ENCODE results near the gene TPM3.
"Not testable (repeated sequence)": the region's sequence is repeated elsewhere in the genome, so short reads cannot be mapped to it uniquely, and the experiment has no call there.

DNA sequence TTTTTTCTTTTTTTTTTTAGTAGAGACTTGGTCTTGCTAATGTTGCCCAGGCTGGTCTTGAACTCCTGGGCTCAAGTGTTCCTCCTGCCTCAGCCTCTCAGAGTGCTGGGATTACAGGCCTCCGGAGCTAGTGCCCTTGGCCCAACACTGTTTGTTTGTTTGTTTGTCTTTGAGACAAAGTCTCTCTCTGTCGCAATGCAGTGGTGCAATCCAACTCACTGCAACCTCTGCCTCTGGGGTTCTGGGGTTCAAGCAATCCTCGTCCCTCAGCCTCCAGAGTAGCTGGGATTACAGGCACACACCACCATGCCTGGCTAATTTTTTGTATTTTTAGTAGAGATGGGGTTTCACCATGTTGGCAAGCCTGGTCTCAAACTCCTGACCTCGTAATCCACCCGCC lies 44.4 kb downstream of the TPM3 start:
- not testable (repeated sequence) for TF ChIP-seq POLR2A (IDR thresholded peaks at IDR 0.05)
- TF ChIP-seq, protein P1, sequence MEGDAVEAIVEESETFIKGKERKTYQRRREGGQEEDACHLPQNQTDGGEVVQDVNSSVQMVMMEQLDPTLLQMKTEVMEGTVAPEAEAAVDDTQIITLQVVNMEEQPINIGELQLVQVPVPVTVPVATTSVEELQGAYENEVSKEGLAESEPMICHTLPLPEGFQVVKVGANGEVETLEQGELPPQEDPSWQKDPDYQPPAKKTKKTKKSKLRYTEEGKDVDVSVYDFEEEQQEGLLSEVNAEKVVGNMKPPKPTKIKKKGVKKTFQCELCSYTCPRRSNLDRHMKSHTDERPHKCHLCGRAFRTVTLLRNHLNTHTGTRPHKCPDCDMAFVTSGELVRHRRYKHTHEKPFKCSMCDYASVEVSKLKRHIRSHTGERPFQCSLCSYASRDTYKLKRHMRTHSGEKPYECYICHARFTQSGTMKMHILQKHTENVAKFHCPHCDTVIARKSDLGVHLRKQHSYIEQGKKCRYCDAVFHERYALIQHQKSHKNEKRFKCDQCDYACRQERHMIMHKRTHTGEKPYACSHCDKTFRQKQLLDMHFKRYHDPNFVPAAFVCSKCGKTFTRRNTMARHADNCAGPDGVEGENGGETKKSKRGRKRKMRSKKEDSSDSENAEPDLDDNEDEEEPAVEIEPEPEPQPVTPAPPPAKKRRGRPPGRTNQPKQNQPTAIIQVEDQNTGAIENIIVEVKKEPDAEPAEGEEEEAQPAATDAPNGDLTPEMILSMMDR (IDR thresholded peaks at IDR 0.05), result not testable (repeated sequence)

Data from adrenal gland (tissue), 5 donors.